OCI-LY1 (cell line): Measurements from ENCODE around the gene EEF1B2.
"Not testable (repeated sequence)": the region's sequence is repeated elsewhere in the genome, so short reads cannot be mapped to it uniquely, and the experiment has no call there.

Experiments
- H2AFZ ChIP-seq: fragments of 200-600 bp; sonication (generic), shearing (Covaris generic); 2 replicates; pipeline ENCODE4 v1.6.0; 2014; ENCODE audit warnings: antibody characterized with exemption, mild to moderate bottlenecking, low read length
- H3F3A ChIP-seq: fragments of 200-600 bp; sonication (generic), shearing (Covaris generic); 2 replicates; pipeline ENCODE4 v1.6.0; 2014; ENCODE audit warnings: mild to moderate bottlenecking, antibody characterized with exemption, low read length, moderate library complexity; ENCODE audit not compliant: insufficient read depth
- H3K27ac ChIP-seq: fragments of 200-600 bp; sonication (generic); 2 replicates; pipeline ENCODE4 v1.5.1; 2014; ENCODE audit warnings: low read length, mixed run types, mild to moderate bottlenecking, low read depth; ENCODE audit not compliant: poor library complexity, severe bottlenecking
- H3K27me3 ChIP-seq: fragments of 200-600 bp; sonication (generic); 2 replicates; pipeline ENCODE4 v1.6.0; 2014; ENCODE audit warnings: antibody characterized with exemption, mild to moderate bottlenecking, low read length, moderate library complexity; ENCODE audit not compliant: insufficient read depth
- H3K36me3 ChIP-seq: fragments of 200-600 bp; sonication (generic); 2 replicates; pipeline ENCODE4 v1.6.1; 2014; ENCODE audit warnings: mild to moderate bottlenecking, antibody characterized with exemption, low read length, moderate library complexity, mixed read lengths; ENCODE audit not compliant: insufficient read depth
- H3K4me1 ChIP-seq: fragments of 200-600 bp; sonication (generic); 2 replicates; pipeline ENCODE4 v1.5.1; 2014; ENCODE audit warnings: mild to moderate bottlenecking, low read length, moderate library complexity; ENCODE audit not compliant: insufficient read depth, severe bottlenecking
- H3K4me2 ChIP-seq: fragments of 200-600 bp; sonication (generic), shearing (Covaris generic); 2 replicates; pipeline ENCODE4 v1.6.1; 2014; ENCODE audit warnings: low read length
- H3K4me3 ChIP-seq: fragments of 200-600 bp; sonication (generic); 2 replicates; pipeline ENCODE4 v1.5.1; 2014; ENCODE audit warnings: low read length, low read depth, mild to moderate bottlenecking, mixed read lengths; ENCODE audit not compliant: poor library complexity, severe bottlenecking
- H3K79me2 ChIP-seq: fragments of 200-600 bp; shearing (Covaris generic); 2 replicates; pipeline ENCODE4 v1.6.1; 2016; ENCODE audit warnings: mixed run types, low read length, mixed read lengths; ENCODE audit not compliant: insufficient read depth
- H3K9ac ChIP-seq: fragments of 200-600 bp; sonication (generic), shearing (Covaris generic); 2 replicates; pipeline ENCODE4 v1.6.1; 2014; ENCODE audit warnings: mild to moderate bottlenecking, low read length, mixed read lengths
- H3K9me2 ChIP-seq: fragments of 200-600 bp; sonication (generic), shearing (Covaris generic); 2 replicates; pipeline ENCODE4 v1.6.1; 2014; ENCODE audit warnings: low read depth, mild to moderate bottlenecking, low read length, mixed read lengths
- H3K9me3 ChIP-seq: fragments of 200-600 bp; shearing (Covaris generic); 2 replicates; pipeline ENCODE4 v1.6.1; 2014; ENCODE audit warnings: low read length, mixed read lengths
- H4K20me1 ChIP-seq: fragments of 200-600 bp; sonication (generic), shearing (Covaris generic); 2 replicates; pipeline ENCODE4 v1.6.0; 2016; ENCODE audit warnings: mild to moderate bottlenecking, low read length; ENCODE audit not compliant: insufficient read depth
- EZH2 ChIP-seq: fragments of 200-600 bp; sonication (generic), shearing (Covaris generic); IDR thresholded peaks from 2 replicates; pipeline ENCODE4 v1.8.0; 2017; ENCODE audit warnings: borderline replicate concordance, mixed run types, mild to moderate bottlenecking, antibody characterized with exemption, low read length, moderate library complexity, mixed read lengths
- TF ChIP-seq, protein P1 (sequence below): fragments of 200-600 bp; sonication (generic), shearing (Covaris generic); IDR thresholded peaks from 2 replicates; pipeline ENCODE4 v1.5.1; 2017; ENCODE audit warnings: mild to moderate bottlenecking, antibody characterized with exemption, low read length, moderate library complexity, mixed read lengths

The EEF1B2 gene

DNA sequence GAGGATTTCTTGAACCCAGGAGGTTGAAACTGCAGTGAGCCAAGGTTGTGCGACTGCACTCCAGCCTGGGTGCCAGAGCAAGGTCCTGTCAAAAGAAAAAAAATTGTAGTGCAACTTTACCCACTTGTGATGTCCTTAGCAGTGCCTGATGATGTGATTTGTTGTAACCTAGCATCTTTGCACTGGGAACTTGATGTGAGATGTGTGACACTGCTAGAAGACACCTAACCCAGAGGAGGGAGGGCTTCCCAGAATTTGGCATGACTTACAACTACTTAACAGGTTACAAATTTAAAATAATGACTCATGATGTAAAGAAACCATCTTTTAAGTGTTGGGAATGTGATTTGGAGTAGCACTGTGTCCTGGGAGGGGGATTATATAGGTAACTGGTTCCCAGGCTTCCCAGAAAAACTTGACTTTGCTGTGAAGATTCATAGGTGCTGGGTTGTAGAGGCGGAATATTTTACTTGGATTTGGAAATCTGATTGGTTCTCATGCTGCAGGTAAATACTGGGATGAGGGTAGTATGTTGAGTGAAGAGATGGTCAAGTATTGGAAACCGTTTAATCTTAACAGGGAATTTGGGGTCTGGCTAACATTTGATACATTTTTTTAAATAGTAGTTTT, 3.7 kb downstream of the EEF1B2 start:
- Histone ChIP-seq H3K4me2 (no peak overlapping the region), H3K9ac (no peak overlapping the region)

DNA sequence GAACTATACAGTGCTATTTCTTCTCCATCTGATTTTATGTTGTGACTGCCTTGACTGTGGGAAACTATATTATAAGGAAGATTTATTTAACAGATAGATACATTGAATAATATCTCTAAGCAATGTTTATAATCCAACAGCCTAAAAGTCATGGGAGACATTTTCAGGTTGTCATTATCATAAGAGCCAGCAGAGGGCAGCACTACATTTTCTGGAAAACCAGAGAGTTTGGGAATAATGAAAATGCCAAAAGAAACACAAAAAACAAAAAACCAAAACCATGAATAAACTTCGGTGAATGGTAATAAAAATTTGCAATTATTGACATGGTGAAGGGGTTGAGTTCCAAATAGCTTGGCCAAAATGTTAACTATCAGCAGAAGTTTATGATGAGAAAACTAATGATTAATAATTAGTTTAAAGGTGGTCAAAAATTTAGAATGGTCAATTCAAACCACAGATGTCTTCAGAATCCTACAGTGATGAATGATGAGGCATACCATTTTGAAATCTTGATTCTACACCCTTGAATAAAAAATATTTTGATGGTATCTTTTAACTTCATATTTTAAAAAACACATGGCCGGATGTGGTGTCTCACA, 4.7 kb downstream of the EEF1B2 start:
- no peak for TF ChIP-seq EZH2
- TF ChIP-seq, protein P1, sequence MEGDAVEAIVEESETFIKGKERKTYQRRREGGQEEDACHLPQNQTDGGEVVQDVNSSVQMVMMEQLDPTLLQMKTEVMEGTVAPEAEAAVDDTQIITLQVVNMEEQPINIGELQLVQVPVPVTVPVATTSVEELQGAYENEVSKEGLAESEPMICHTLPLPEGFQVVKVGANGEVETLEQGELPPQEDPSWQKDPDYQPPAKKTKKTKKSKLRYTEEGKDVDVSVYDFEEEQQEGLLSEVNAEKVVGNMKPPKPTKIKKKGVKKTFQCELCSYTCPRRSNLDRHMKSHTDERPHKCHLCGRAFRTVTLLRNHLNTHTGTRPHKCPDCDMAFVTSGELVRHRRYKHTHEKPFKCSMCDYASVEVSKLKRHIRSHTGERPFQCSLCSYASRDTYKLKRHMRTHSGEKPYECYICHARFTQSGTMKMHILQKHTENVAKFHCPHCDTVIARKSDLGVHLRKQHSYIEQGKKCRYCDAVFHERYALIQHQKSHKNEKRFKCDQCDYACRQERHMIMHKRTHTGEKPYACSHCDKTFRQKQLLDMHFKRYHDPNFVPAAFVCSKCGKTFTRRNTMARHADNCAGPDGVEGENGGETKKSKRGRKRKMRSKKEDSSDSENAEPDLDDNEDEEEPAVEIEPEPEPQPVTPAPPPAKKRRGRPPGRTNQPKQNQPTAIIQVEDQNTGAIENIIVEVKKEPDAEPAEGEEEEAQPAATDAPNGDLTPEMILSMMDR = peak; percentile 81
- 0 out of 2 replicates have a peak, but pooled peaks cover 2% of the 10 kb centered on the region for H3F3A ChIP-seq
- H3K79me2 ChIP-seq = peaks cover 14% of the 10 kb centered on the region
- H3K9me3 ChIP-seq = no peaks in the 10 kb centered on the region
- H3K4me3 ChIP-seq = no peak overlapping the region
- H3K9me2 ChIP-seq = no peaks in the 10 kb centered on the region
- H3K27ac ChIP-seq = no peak overlapping the region
- no peaks in the 10 kb centered on the region for H3K27me3 ChIP-seq
- H3K36me3 ChIP-seq = peaks cover 46% of the 10 kb centered on the region
- no peak overlapping the region for H3K9ac ChIP-seq
- no peak overlapping the region for H2AFZ ChIP-seq
- H4K20me1 ChIP-seq = no peaks in the 10 kb centered on the region
- H3K4me2 ChIP-seq = no peak overlapping the region
- peaks cover 21% of the 10 kb centered on the region for H3K4me1 ChIP-seq

More for the DNA sequence above, 3.7 kb downstream of the EEF1B2 start:
- H3K9me3 ChIP-seq = no peaks in the 10 kb centered on the region
- 0 out of 2 replicates have a peak, but pooled peaks cover 2% of the 10 kb centered on the region for H3F3A ChIP-seq
- no peaks in the 10 kb centered on the region for H3K27me3 ChIP-seq
- H3K27ac ChIP-seq = no peak overlapping the region
- no peaks in the 10 kb centered on the region for H4K20me1 ChIP-seq
- no peak overlapping the region for H3K4me3 ChIP-seq
- peaks cover 22% of the 10 kb centered on the region for H3K79me2 ChIP-seq
- peaks cover 46% of the 10 kb centered on the region for H3K36me3 ChIP-seq
- no peak overlapping the region for H2AFZ ChIP-seq
- H3K4me1 ChIP-seq = peaks cover 21% of the 10 kb centered on the region
- no peaks in the 10 kb centered on the region for H3K9me2 ChIP-seq
- no peak for TF ChIP-seq EZH2
- TF ChIP-seq, protein P1 = no peak

DNA sequence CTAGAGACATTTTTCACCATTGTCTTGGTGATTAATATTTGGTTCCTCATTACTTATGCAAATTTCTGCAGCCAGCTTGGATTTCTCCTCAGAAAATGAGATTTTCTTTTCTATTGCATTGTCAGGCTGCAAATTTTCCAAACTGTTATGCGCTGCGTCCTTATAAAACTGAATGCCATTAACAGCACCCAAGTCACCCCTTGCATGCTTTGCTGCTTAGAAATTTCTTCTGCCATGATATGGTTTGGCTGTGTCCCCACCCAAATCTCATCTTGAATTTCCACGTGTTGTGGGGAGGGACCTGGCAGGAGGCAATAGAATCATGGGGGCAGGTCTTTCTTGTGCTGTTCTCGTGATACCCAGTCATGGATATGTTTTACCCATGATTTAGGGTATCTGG, 8.5 kb downstream of the EEF1B2 start:
- not testable (repeated sequence) for H3F3A ChIP-seq, H2AFZ ChIP-seq, H3K9me3 ChIP-seq, H3K9ac ChIP-seq, H3K4me2 ChIP-seq, H3K27ac ChIP-seq, H3K27me3 ChIP-seq, H4K20me1 ChIP-seq, H3K79me2 ChIP-seq, H3K4me3 ChIP-seq, H3K9me2 ChIP-seq, H3K4me1 ChIP-seq
- H3K36me3 ChIP-seq = peaks cover 16% of the 10 kb centered on the region

DNA sequence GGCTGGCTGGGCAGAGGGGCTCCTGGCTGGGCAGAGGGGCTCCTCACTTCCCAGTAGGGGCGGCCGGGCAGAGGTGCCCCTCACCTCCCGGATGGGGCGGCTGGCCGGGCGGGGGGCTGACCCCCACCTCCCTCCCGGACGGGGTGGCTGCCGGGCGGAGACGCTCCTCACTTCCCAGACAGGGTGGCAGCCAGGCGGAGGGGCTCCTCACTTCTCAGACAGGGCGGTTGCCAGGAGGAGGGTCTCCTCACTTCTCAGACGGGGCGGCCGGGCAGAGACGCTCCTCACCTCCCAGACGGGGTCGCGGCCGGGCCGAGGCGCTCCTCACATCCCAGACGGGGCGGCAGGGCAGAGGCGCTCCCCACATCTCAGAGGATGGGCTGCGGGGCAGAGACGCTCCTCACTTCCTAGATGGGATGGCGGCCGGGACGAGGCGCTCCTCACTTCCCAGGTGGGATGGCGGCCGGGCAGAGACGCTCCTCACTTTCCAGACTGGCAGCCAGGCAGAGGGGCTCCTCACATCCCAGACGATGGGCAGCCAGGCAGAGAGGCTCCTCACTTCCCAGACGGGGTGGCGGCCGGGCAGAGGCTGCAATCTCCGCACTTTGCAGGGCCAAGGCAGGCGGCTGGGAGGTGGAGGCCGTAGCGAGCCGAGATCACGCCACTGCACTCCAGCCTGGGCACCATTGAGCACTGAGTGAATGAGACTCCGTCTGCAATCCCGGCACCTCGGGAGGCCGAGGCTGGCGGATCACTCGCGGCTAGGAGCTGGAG, 12.1 kb downstream of the EEF1B2 start:
- not testable (repeated sequence) for H3K9me3 ChIP-seq, H4K20me1 ChIP-seq, H2AFZ ChIP-seq, H3K79me2 ChIP-seq, H3K4me3 ChIP-seq, H3K27me3 ChIP-seq, H3K9me2 ChIP-seq, H3F3A ChIP-seq, H3K27ac ChIP-seq, H3K36me3 ChIP-seq, H3K4me2 ChIP-seq, H3K9ac ChIP-seq, H3K4me1 ChIP-seq
